NT2/D1 (cell line): ENCODE measurements around the gene MYL4.
"Not testable (repeated sequence)": the region's sequence is repeated elsewhere in the genome, so short reads cannot be mapped to it uniquely, and the experiment has no call there.

Source experiments
- DNase-seq: peaks from one replicate; pipeline ENCODE4 v3.0.0-alpha.2; 2011; ENCODE audit warnings: low read depth, low spot score
- H3K27me3 ChIP-seq: 2 replicates; pipeline ENCODE4 v1.6.0; 2011; ENCODE audit warnings: mild to moderate bottlenecking; ENCODE audit not compliant: insufficient read length, insufficient read depth
- H3K36me3 ChIP-seq: 2 replicates; pipeline ENCODE4 v1.6.1; 2011; ENCODE audit warnings: mild to moderate bottlenecking, low read length, mixed read lengths; ENCODE audit not compliant: insufficient read depth, insufficient read length
- H3K4me1 ChIP-seq: 2 replicates; pipeline ENCODE4 v1.5.1; 2011; ENCODE audit not compliant: insufficient read depth, insufficient read length
- H3K4me3 ChIP-seq: 2 replicates; pipeline ENCODE4 v1.5.1; 2011; ENCODE audit warnings: low read depth; ENCODE audit not compliant: insufficient read length
- H3K9ac ChIP-seq: 2 replicates; pipeline ENCODE4 v1.6.0; 2011; ENCODE audit warnings: low read depth; ENCODE audit not compliant: insufficient read length
- H3K9me3 ChIP-seq: 2 replicates; pipeline ENCODE4 v1.5.1; 2011; ENCODE audit warnings: mild to moderate bottlenecking, low read length; ENCODE audit not compliant: insufficient read depth
- SUZ12 ChIP-seq: IDR thresholded peaks from 2 replicates; pipeline ENCODE4 v1.6.1; 2011; ENCODE audit not compliant: insufficient read length, insufficient read depth; ENCODE audit errors: extremely low read depth
- YY1 ChIP-seq: IDR thresholded peaks from 2 replicates; pipeline ENCODE4 v1.6.1; 2011; ENCODE audit not compliant: insufficient read length, insufficient read depth
- ZNF274 ChIP-seq: IDR thresholded peaks from 2 replicates; pipeline ENCODE4 v1.6.1; 2011; ENCODE audit warnings: mild to moderate bottlenecking, low read depth, low read length

Gene MYL4

GRCh38 chr17:47205419-47205963 is 3.7 kb upstream of the MYL4 start:
- no peak overlapping the region for H3K4me3 ChIP-seq
- TF ChIP-seq ZNF274 (no peak), SUZ12 (no peak)
- no peaks in the 10 kb centered on the region for H3K27me3 ChIP-seq
- no peak for DNase-seq
- H3K4me1 ChIP-seq, result peaks cover 14% of the 10 kb centered on the region
- no peak overlapping the region for H3K9ac ChIP-seq
- H3K36me3 ChIP-seq, result no peaks in the 10 kb centered on the region
- no peaks in the 10 kb centered on the region for H3K9me3 ChIP-seq

- Histone ChIP-seq H3K27me3 (no peaks in the 10 kb centered on the region), H3K4me3 (no peak overlapping the region), H3K9ac (no peak overlapping the region), H3K36me3 (no peaks in the 10 kb centered on the region), H3K4me1 (peaks cover 17% of the 10 kb centered on the region), H3K9me3 (no peaks in the 10 kb centered on the region)
- TF ChIP-seq ZNF274 (no peak), SUZ12 (no peak), YY1 (no peak)
- no peak for DNase-seq
These were observed 1.7 kb upstream of the MYL4 start for GRCh38 chr17:47207143-47208067.

- Histone ChIP-seq H3K4me1 (peaks cover 17% of the 10 kb centered on the region), H3K36me3 (no peaks in the 10 kb centered on the region), H3K9ac (no peak overlapping the region), H3K9me3 (no peaks in the 10 kb centered on the region), H3K4me3 (no peak overlapping the region), H3K27me3 (no peaks in the 10 kb centered on the region)
- DNase-seq, result no peak
- TF ChIP-seq YY1 (no peak), SUZ12 (no peak), ZNF274 (no peak)
These were observed 351 bp downstream of the MYL4 start for GRCh38 chr17:47209499-47209898.

- H3K4me3 ChIP-seq, result no peak overlapping the region
- H3K9me3 ChIP-seq, result no peaks in the 10 kb centered on the region
- DNase-seq, result no peak
- no peaks in the 10 kb centered on the region for H3K36me3 ChIP-seq
- TF ChIP-seq SUZ12, result no peak
- TF ChIP-seq ZNF274, result no peak
- no peak for TF ChIP-seq YY1
- H3K27me3 ChIP-seq, result no peaks in the 10 kb centered on the region
- peaks cover 17% of the 10 kb centered on the region for H3K4me1 ChIP-seq
- no peak overlapping the region for H3K9ac ChIP-seq
These were observed 957 bp downstream of the MYL4 start for GRCh38 chr17:47210105-47210504.

- Histone ChIP-seq H3K4me1 (peaks cover 17% of the 10 kb centered on the region), H3K27me3 (no peaks in the 10 kb centered on the region), H3K4me3 (no peak overlapping the region), H3K36me3 (no peaks in the 10 kb centered on the region), H3K9me3 (no peaks in the 10 kb centered on the region), H3K9ac (no peak overlapping the region)
- no peak for DNase-seq
- TF ChIP-seq YY1 (no peak), SUZ12 (no peak)
These were observed 1.6 kb downstream of the MYL4 start for GRCh38 chr17:47210779-47211178.

- Histone ChIP-seq H3K36me3 (no peaks in the 10 kb centered on the region), H3K4me3 (no peak overlapping the region), H3K9me3 (no peaks in the 10 kb centered on the region), H3K9ac (no peak overlapping the region), H3K4me1 (peaks cover 17% of the 10 kb centered on the region), H3K27me3 (no peaks in the 10 kb centered on the region)
- TF ChIP-seq YY1 (no peak), SUZ12 (no peak), ZNF274 (no peak)
- no peak for DNase-seq
These were observed 3.3 kb downstream of the MYL4 start for GRCh38 chr17:47212458-47212857.

- Histone ChIP-seq H3K9ac (no peak overlapping the region), H3K36me3 (no peaks in the 10 kb centered on the region), H3K27me3 (no peaks in the 10 kb centered on the region), H3K4me3 (no peak overlapping the region), H3K9me3 (no peaks in the 10 kb centered on the region), H3K4me1 (peaks cover 17% of the 10 kb centered on the region)
- no peak for DNase-seq
- no peak for TF ChIP-seq YY1
- no peak for TF ChIP-seq ZNF274
- TF ChIP-seq SUZ12, result no peak
These were observed 4.4 kb downstream of the MYL4 start for GRCh38 chr17:47213540-47213939.

GRCh38 chr17:47214931-47215330 is 5.8 kb downstream of the MYL4 start:
- Histone ChIP-seq H3K9me3 (no peaks in the 10 kb centered on the region), H3K36me3 (no peaks in the 10 kb centered on the region), H3K4me3 (no peak overlapping the region), H3K9ac (no peak overlapping the region), H3K4me1 (peaks cover 11% of the 10 kb centered on the region), H3K27me3 (no peaks in the 10 kb centered on the region)
- no peak for DNase-seq
- TF ChIP-seq YY1 (no peak), SUZ12 (no peak), ZNF274 (no peak)

- not testable (repeated sequence) for H3K4me1 ChIP-seq, DNase-seq, H3K9ac ChIP-seq, H3K36me3 ChIP-seq, H3K9me3 ChIP-seq, H3K27me3 ChIP-seq, H3K4me3 ChIP-seq
These were observed 7.7 kb downstream of the MYL4 start for GRCh38 chr17:47216821-47217220.

GRCh38 chr17:47217279-47217678 is 8.1 kb downstream of the MYL4 start:
- H3K27me3 ChIP-seq, result peaks cover 11% of the 10 kb centered on the region
- not testable (repeated sequence) for H3K36me3 ChIP-seq, H3K9ac ChIP-seq, H3K9me3 ChIP-seq, H3K4me1 ChIP-seq, DNase-seq, H3K4me3 ChIP-seq
